Activated T-helper 17 cell treated with anti-CD3 and anti-CD28 coated beads, Interleukin-2, amount 50 U/mL, for 72 hours (primary cell): ENCODE results near the gene JAKMIP1. TPM values are rescaled to one million over a fixed set of nuclear protein-coding genes. Genes with fewer than 3 reads are reported as not detected.

Source experiments
- ATAC-seq: fragments of 150-1000 bp; cut with Tn5 transposase; replicated peaks from 2 replicates; pipeline ENCODE4 v1.10.0; 2021; ENCODE audit warnings: mild to moderate bottlenecking, moderate library complexity
- H3K27ac Mint-ChIP-seq: one replicate; pipeline ENCODE4 v1.8.0; 2022; ENCODE audit warnings: mixed read lengths
- H3K27me3 Mint-ChIP-seq: one replicate; pipeline ENCODE4 v1.8.0; 2022; ENCODE audit warnings: mixed read lengths
- H3K36me3 Mint-ChIP-seq: one replicate; pipeline ENCODE4 v1.8.0; 2022; ENCODE audit warnings: low read depth, mild to moderate bottlenecking, mixed read lengths
- H3K4me1 Mint-ChIP-seq: one replicate; pipeline ENCODE4 v1.8.0; 2022; ENCODE audit warnings: mixed read lengths
- H3K4me3 Mint-ChIP-seq: one replicate; pipeline ENCODE4 v1.8.0; 2022; ENCODE audit warnings: mild to moderate bottlenecking, mixed read lengths
- H3K9me3 Mint-ChIP-seq: one replicate; pipeline ENCODE4 v1.8.0; 2022; ENCODE audit warnings: mixed read lengths
- total RNA-seq, 2 donors: library from RNA; stranded (reverse); gene quantifications; one replicate each; pipeline ENCODE4 v1.2.3, GENCODE V29; 2022

The JAKMIP1 gene
- total RNA-seq, 2 donors from 2014 or later: 13.1 to 34.6 TPM

DNA sequence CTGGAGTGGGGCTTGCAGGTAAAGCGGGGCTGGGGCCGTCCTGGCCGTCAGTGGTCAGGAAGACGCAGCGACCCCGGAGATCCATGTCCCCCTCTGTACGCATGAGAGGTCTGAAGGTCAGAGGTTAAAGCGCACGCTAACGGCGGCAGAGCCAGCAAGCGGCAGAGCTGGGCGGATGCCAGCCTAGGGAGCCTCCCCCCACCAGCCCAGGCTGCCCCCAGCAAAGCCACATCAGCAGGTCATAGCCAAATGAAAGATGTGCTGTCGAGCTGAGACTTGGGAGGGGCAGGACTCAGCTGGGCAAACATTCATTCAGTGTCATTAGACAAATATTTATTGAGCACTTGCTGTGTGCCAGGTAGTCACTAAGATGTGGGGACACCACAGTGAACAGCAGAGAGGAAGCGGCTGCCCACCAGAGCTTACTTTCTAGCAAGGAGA, 593 bp upstream of the JAKMIP1 start:
- Mint-ChIP-seq H3K4me1 (peaks cover 19% of the 10 kb centered on the region), H3K4me3 (peak overlapping the region; percentile 69), H3K36me3 (peaks cover 9% of the 10 kb centered on the region), H3K27me3 (no peaks in the 10 kb centered on the region), H3K27ac (peak overlapping the region; percentile 72), H3K9me3 (peaks cover 3% of the 10 kb centered on the region)
- peak; percentile 29 for ATAC-seq

DNA sequence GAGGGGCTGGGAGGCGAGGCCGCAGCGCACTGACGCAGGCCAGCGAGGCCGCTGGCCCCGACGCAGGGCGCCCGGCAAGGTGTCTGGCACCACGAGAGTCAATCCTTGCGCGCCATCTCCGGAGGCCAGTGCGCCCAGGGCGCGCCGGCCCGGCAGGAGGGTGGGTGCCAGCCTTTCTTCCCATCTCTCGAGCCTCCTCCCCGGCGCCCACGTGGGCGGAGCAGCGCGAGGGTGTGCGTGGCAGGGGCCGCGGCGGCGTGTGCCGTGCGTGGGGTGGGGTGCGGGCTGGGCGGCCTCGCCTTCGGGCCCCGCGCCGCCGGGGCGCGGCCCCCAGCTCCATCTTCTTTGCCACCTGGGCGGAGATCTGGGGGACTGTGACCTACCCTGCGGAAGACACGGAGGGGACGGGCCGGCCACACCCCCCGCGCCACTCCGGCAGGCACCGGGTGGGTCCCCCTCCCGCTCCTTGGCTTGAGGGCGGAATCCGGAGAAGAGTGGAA, 877 bp downstream of the JAKMIP1 start:
- ATAC-seq: no peak

DNA sequence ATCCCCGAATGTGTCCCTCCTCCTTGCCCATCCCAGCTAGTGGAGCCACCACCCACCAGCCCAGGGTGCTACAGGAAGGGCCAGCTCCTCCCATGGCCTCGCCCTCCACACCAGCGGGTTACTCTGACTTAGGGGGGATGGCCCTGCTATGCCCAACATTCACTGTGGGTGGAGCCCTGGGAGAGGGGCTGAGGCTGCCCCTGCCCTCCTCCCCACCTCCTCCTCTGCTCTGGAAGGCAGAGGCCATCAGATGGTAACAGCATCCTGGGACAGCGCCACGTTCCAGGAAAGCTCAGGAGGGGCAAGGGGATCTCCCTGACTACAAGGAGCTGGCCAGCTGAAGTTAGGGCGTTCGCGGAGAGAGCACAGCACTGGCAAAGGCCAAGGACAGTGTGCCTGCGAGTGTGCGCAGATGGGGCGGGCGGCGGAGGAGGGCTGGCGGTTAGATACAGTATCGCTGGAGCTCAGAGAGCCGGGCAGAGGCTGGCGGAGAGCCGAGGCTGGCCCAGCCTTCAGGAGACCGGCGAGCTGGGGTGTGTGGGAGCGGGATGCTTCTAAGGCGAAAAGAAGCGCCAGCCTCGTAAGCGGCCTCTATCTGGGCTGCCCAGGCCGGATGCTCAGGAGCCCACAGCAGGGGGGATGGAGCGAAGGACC, 1.5 kb downstream of the JAKMIP1 start:
- ATAC-seq: peak; percentile 25
- H3K27me3 Mint-ChIP-seq: peaks cover under 1% of the 10 kb centered on the region
- peaks cover 19% of the 10 kb centered on the region for H3K4me1 Mint-ChIP-seq
- H3K9me3 Mint-ChIP-seq: peaks cover 3% of the 10 kb centered on the region
- H3K27ac Mint-ChIP-seq: peak overlapping the region; percentile 29
- H3K36me3 Mint-ChIP-seq: peaks cover 14% of the 10 kb centered on the region
- peak overlapping the region; percentile 87 for H3K4me3 Mint-ChIP-seq

More for the DNA sequence above, 877 bp downstream of the JAKMIP1 start:
- Mint-ChIP-seq H3K27me3 (no peaks in the 10 kb centered on the region), H3K9me3 (peaks cover 3% of the 10 kb centered on the region), H3K27ac (peak overlapping the region; percentile 29), H3K4me3 (peak overlapping the region; percentile 87), H3K4me1 (peaks cover 19% of the 10 kb centered on the region), H3K36me3 (peaks cover 14% of the 10 kb centered on the region)

DNA sequence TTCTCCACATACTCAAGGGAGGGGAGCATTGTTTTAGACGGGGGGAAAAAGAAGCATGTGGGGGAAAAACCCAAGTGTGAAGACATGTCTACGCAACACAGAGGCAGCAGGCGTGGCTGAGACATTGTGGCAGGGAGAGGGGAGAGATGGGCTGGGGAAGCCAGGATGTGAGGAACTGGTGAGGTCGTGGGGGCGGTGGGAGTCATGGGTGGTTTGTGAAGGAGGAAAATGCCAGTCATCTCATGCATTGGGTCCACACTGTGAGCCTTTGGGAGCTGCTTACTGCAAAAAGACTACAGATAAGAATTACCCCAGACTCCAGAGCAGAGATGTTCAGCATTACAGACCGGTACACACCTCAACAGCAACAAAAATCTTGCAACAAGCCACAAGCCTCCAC, 2.1 kb downstream of the JAKMIP1 start:
- H3K4me1 Mint-ChIP-seq: peaks cover 19% of the 10 kb centered on the region
- H3K27me3 Mint-ChIP-seq: peaks cover 3% of the 10 kb centered on the region
- peak; percentile 61 for ATAC-seq
- peak overlapping the region; percentile 87 for H3K4me3 Mint-ChIP-seq
- peaks cover 3% of the 10 kb centered on the region for H3K9me3 Mint-ChIP-seq
- H3K27ac Mint-ChIP-seq: peak overlapping the region; percentile 29
- peaks cover 18% of the 10 kb centered on the region for H3K36me3 Mint-ChIP-seq

DNA sequence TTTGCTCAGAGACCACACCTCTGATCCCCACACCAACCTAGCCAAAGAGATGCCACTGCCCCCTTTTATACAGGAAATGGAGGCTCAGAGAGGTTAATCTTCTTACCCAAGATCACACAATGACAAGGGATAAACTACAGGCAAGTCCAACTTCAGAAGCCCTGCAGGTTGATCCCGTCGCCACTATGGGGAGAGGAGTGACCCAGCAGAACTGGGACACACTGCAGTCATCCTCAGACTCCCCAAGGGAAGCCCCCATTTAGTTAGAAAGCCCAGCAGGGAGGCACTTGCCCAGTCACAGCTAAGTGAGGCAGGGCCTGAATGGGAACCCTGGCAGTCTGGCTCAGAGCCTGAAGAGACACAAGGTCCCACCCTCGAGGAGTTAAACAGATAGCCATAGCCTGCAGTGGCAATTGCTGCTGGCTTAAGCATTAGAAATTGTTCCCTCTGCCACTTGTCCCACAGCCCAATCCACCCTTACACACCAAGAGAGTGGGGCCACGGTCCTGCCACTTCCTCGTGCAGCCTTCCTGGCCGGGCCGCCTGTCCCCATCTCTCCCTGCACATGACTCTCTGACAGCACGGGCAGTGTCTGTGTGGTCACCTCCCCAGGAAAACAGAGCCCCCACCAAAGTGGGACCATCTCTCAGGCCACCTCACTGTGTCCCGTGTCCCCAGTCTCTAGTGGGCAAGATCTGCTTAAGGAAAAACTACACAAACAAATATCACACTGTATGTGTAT, 2.7 kb downstream of the JAKMIP1 start:
- H3K9me3 Mint-ChIP-seq: peaks cover 3% of the 10 kb centered on the region
- H3K4me1 Mint-ChIP-seq: peaks cover 19% of the 10 kb centered on the region
- ATAC-seq: no peak
- peak overlapping the region; percentile 29 for H3K27ac Mint-ChIP-seq
- H3K36me3 Mint-ChIP-seq: peaks cover 21% of the 10 kb centered on the region
- peak overlapping the region; percentile 87 for H3K4me3 Mint-ChIP-seq
- H3K27me3 Mint-ChIP-seq: peaks cover 3% of the 10 kb centered on the region

DNA sequence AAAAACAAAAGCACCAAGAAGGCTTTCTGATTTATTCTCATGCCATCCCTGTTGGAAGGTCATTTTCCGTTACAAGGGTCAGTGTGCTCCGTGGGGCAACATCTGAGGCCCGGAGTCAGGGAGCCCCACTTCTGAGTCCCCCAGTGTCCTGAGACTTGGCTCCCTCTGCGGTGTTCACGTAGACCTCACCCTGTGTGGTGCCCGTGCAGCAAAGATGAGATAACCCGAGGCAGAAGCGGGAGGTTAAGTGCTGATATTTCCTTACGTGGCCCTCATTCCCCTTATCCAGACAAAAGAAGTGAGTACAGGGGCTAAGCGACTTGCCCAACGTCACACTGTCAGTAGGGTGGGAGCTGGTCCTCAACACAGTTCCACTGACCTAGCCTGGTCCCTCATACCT, 3.5 kb downstream of the JAKMIP1 start:
- Mint-ChIP-seq H3K36me3 (peaks cover 26% of the 10 kb centered on the region), H3K4me1 (peaks cover 19% of the 10 kb centered on the region), H3K4me3 (no peak overlapping the region), H3K27ac (no peak overlapping the region), H3K27me3 (peaks cover 3% of the 10 kb centered on the region), H3K9me3 (peaks cover 3% of the 10 kb centered on the region)
- no peak for ATAC-seq

DNA sequence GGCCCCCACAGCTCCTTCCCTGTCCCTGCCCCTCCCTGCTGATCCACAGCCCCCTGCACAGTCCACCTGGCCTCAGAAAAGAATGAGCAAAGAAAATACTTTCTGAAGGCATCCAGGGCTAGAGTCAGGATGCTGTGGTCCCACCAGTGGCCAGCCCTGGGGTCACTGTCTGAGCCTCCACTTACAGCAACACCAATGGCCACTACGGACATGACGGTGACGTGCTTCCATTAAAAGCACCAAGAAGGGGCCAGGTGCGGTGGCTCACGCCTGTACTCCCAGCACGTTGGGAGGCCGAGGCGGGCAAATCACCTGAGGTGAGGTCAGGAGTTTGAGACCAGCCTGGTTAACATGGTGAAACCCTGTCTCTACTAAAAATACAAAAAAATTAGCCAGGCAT, 4.0 kb downstream of the JAKMIP1 start:
- Mint-ChIP-seq H3K4me3 (no peak overlapping the region), H3K9me3 (no peaks in the 10 kb centered on the region), H3K4me1 (peaks cover 14% of the 10 kb centered on the region), H3K36me3 (peaks cover 26% of the 10 kb centered on the region), H3K27me3 (peaks cover 3% of the 10 kb centered on the region), H3K27ac (no peak overlapping the region)
- ATAC-seq: no peak

DNA sequence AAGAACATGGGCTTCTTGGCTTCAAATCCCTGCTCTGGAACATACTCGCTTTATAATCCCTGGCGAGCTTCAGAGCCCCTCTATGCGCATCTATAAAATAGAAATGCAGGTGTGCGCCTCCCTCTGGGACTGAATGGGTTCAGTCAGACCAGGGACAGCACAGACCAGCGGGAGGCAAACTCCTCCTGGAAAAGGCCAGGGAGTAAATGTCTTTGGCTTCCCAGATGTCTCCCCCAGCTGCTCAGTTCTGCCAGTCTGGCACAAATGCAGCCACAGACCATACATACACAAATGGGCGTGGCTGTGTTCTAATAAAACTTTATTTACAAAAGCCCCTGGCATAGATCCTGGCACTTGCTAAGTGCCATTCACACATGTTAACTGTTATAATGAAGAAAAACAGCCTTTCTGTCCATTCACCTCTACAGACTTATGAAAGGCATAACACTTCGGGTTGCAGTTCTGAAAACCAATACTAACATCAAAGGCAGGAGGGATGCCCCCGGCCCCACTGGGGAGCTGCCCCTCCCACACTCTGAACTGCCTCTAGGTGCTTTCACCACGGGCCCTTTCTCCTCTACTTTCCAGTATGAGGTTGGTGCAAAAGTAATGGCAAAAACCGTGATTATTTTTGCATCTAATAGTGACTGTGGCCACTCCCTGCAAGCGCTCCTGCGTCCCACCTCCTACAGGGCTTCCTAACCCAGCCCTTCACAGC, 4.6 kb downstream of the JAKMIP1 start:
- H3K4me3 Mint-ChIP-seq: no peak overlapping the region
- no peak for ATAC-seq
- peaks cover 10% of the 10 kb centered on the region for H3K4me1 Mint-ChIP-seq
- peaks cover 3% of the 10 kb centered on the region for H3K27me3 Mint-ChIP-seq
- H3K9me3 Mint-ChIP-seq: no peaks in the 10 kb centered on the region
- H3K27ac Mint-ChIP-seq: no peak overlapping the region
- peaks cover 26% of the 10 kb centered on the region for H3K36me3 Mint-ChIP-seq

DNA sequence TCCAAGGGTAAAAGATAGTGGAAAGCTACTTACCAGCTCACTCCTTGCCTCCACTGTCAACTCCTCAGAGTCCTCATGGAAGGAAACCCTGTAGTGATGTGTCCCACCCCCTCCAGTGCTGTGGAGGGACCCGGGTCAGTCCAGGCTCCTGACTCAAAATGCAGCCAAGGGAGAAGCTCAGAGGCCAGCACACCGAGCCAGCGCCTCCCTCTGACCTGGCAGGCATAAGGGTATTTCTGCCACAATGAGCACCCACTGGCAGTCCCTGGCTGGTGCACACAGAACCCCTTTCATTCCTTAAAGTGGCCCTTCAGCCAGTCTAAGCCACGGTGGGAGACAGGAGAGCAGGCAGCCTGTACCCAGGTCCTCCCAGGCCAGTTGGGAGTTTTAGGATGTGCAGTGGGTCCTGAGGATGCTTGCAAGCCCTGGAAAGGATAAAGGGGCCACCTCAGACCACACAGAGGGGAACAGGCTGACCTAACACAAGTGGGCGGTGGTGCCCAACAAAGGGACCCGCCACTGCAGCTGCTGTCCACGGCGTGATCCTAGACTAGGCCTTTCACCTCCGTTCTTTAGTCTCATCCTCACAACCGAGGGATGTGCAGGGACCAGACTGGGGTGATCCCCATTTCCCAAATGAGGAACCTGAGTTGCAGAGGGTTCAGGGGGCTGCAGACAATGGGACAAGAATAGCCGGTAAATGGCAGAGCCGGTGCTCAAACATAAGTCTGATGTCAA, 5.7 kb downstream of the JAKMIP1 start:
- Mint-ChIP-seq H3K9me3 (no peaks in the 10 kb centered on the region), H3K27me3 (peaks cover 3% of the 10 kb centered on the region), H3K36me3 (peaks cover 26% of the 10 kb centered on the region), H3K27ac (no peak overlapping the region), H3K4me3 (no peak overlapping the region), H3K4me1 (peaks cover 10% of the 10 kb centered on the region)
- no peak for ATAC-seq

DNA sequence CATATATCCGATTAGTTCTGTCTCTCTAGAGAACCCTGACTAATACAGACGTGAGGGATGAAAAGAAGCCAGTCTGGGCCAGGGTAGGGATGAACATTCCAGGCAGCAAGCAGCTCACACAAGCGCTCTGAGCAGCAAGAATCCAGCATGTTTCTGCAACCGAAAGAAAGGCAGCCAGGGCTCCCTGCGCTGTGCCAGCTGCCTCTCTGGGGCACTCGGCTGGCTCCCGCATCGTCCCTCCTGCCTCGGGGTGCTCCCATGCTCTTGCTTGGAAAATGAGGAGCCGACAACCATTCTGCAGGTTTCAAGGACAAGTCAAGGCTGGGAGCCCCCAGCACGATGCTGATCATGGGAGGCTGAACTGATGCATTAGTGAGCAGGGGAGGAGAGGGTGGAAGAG, 7.0 kb downstream of the JAKMIP1 start:
- Mint-ChIP-seq H3K4me1 (peaks cover 6% of the 10 kb centered on the region), H3K36me3 (peaks cover 21% of the 10 kb centered on the region), H3K4me3 (no peak overlapping the region), H3K27ac (no peak overlapping the region), H3K27me3 (peaks cover 3% of the 10 kb centered on the region), H3K9me3 (no peaks in the 10 kb centered on the region)
- ATAC-seq: no peak

DNA sequence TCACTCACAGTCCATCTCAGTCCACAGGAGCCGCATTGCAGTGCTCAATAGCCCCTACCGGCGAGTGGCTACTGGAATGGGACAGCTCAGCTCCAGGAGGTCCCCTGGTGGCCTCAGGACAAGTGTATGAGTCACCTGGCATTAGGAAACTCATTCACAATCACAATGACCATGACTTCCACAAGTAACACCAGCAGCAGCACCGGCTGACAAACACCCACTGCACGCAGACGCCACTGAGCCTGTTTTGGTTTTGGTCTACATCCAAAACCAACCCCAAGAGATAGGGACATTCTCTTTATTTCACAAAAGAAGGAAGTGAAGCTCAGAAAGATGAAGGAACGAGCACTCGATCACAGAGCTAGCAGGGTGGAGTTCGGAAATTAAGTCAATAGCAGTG, 8.1 kb downstream of the JAKMIP1 start:
- no peak for ATAC-seq
- peaks cover 3% of the 10 kb centered on the region for H3K27me3 Mint-ChIP-seq

DNA sequence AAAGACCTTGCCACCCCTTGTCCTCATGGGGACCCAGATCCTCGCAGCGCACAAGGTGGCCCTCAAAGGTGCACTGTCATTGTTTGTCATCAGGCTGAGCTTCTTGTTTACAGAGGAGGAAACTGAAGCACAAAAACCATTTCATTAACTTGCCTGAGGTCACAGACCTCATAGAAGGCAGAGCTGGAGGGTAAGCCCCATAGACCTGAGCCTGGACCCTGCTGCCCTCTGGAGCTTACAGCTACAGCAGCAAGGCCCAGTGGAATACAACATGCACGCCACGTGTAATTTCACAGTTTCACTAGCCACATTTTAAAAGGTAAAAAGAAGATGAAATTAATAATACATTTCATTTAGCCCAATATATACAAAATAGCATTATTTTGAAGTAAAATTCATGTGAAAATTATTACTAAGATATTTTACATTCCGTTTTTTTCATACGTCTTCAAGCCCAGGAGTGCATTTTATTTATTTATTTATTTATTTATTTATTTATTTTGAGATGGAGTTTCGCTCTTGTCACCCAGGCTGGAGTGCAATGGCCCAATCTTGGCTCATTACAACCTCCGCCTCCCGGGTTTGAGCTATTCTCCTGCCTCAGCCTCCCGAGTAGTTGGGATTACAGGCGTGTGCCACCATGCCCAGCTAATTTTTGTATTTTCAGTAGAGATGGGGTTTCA, 8.8 kb downstream of the JAKMIP1 start:
- Mint-ChIP-seq H3K4me3 (no peak overlapping the region), H3K36me3 (peaks cover 17% of the 10 kb centered on the region), H3K27ac (no peak overlapping the region), H3K9me3 (no peaks in the 10 kb centered on the region), H3K27me3 (peaks cover 3% of the 10 kb centered on the region), H3K4me1 (no peaks in the 10 kb centered on the region)
- no peak for ATAC-seq

More for the DNA sequence above, 8.1 kb downstream of the JAKMIP1 start:
- peaks cover 17% of the 10 kb centered on the region for H3K36me3 Mint-ChIP-seq
- H3K4me3 Mint-ChIP-seq: no peak overlapping the region
- H3K9me3 Mint-ChIP-seq: no peaks in the 10 kb centered on the region
- no peaks in the 10 kb centered on the region for H3K4me1 Mint-ChIP-seq
- no peak overlapping the region for H3K27ac Mint-ChIP-seq

DNA sequence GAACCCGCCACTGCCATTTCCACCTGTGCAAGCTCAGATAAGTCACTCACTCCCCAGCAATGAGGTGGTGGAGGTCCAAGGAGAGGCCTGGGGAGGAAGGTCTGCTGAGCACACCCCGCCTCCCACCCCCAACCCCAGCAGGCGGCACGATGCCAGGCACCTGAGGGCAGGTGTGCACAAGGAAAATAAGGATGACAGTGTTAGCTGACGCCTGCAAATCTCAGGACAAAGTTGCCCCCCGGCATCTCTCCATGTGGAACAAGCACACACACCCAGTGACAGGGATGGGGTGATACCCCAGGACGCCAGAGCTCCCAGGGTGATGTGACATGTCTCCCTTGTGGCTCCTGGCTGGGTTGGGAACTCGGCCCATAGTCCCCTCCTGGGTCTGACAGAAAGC, 9.9 kb downstream of the JAKMIP1 start:
- Mint-ChIP-seq H3K4me1 (no peaks in the 10 kb centered on the region), H3K4me3 (no peak overlapping the region), H3K27me3 (peaks cover 3% of the 10 kb centered on the region), H3K36me3 (peaks cover 14% of the 10 kb centered on the region), H3K27ac (no peak overlapping the region), H3K9me3 (no peaks in the 10 kb centered on the region)
- ATAC-seq: no peak
